Gastrocnemius medialis (tissue), 4 donors: ENCODE results near the gene MEF2A. TPM values are rescaled to one million over a fixed set of nuclear protein-coding genes. Genes with fewer than 3 reads are reported as not detected.

Source experiments
- ATAC-seq, 2 donors: fragments of 150-250 bp; one replicate each; pipeline ENCODE4 v1.9.1; 2016
- DNase-seq, 2 donors: peaks; one replicate each; pipeline ENCODE4 v3.0.0-alpha.2; 2019
- H3K27ac ChIP-seq, 4 donors: fragments of 200-600 bp; sonication (generic); 1 replicate in 1 of 4; 2 replicates in 3 of 4; pipeline ENCODE4 v1.5.1; 2016 to 2018; ENCODE audit warnings: mild to moderate bottlenecking in 2 of 4, moderate library complexity in 1 of 4
- H3K27me3 ChIP-seq, 3 donors: fragments of 200-600 bp; sonication (generic) in 2 of 3; 1 replicate in 1 of 3; 2 replicates in 2 of 3; pipeline versions ENCODE4 v1.5.1 to v1.6.0; 2016 to 2019; ENCODE audit warnings: mild to moderate bottlenecking in 1 of 3, moderate library complexity in 1 of 3
- H3K36me3 ChIP-seq, 2 donors: fragments of 200-600 bp; sonication (generic) in 1 of 2; one replicate each; pipeline ENCODE4 v1.5.1; 2017 to 2018
- H3K4me1 ChIP-seq, 2 donors: fragments of 200-600 bp; sonication (generic) in 1 of 2; one replicate each; pipeline ENCODE4 v1.5.1; 2016 to 2017; ENCODE audit warnings: mild to moderate bottlenecking in 2 of 2
- H3K4me3 ChIP-seq, 4 donors: fragments of 200-600 bp; sonication (generic) in 3 of 4; 1 replicate in 1 of 4; 2 replicates in 3 of 4; pipeline ENCODE4 v1.5.1; 2016 to 2019; ENCODE audit warnings: mild to moderate bottlenecking in 2 of 4
- H3K9me3 ChIP-seq, 3 donors: fragments of 200-600 bp; sonication (generic) in 2 of 3; 1 replicate in 1 of 3; 2 replicates in 2 of 3; pipeline ENCODE4 v1.5.1; 2016 to 2019
- CTCF ChIP-seq, 5 experiments: fragments of 450-650 bp in 3 of 5; fragments of 200-600 bp in 2 of 5; sonication (generic) in 2 of 5; IDR thresholded peaks in 4 of 5; conservative IDR thresholded peaks in 1 of 5; 1 replicate in 4 of 5; 2 replicates in 1 of 5; pipeline ENCODE4 v1.5.1; 2016 to 2019; ENCODE audit warnings: antibody characterized with exemption in 5 of 5, mild to moderate bottlenecking in 3 of 5, moderate library complexity in 3 of 5
- POLR2A ChIP-seq, 2 donors: fragments of 450-650 bp; IDR thresholded peaks; one replicate each; pipeline ENCODE4 v1.6.1; 2017; ENCODE audit warnings: antibody characterized with exemption in 2 of 2, mild to moderate bottlenecking in 2 of 2, moderate library complexity in 2 of 2
- in situ Hi-C, 4 donors: fragments of 200-750 bp; cut with MboI; loops; one replicate each; pipeline versions ENCODE4 v1.15.0 to v1.8.0; 2017; ENCODE audit warnings: low sequenced_read_pairs in 4 of 4
- intact Hi-C: fragments of 100-400 bp; cut with DNase I; formaldehyde crosslinking; loops from one replicate; pipeline ENCODE4 v1.15.1; 2023; ENCODE audit warnings: low total_unique reads
- total RNA-seq, 4 donors: library from RNA; depleted of rRNA; stranded (reverse); fragments of >200 nt; gene quantifications; one replicate each; pipeline versions ENCODE4 v1.1.0 to v1.2.3, GENCODE V29; 2016

Gene MEF2A
- total RNA-seq, 4 donors from 2014 or later: 66.9 to 128 (median 107) TPM

GRCh38 chr15:99706557-99707303, 140.9 kb downstream of the MEF2A start:
- in situ Hi-C loops: loop anchor here in 3 of 4 donors (25.0 kb wide), 2 partner anchors 294 to 419 kb away; no protein-coding TSS in a partner anchor
- Histone ChIP-seq H3K9me3 (no peaks in the 10 kb centered on the region), H3K27me3 (no peaks in the 10 kb centered on the region), H3K27ac (peak overlapping the region; percentile 82 to 90 (median 84)), H3K36me3 (peaks cover 0 to 14% of the 10 kb centered on the region in 2 donors), H3K4me1 (peaks cover 63 to 69% of the 10 kb centered on the region in 2 donors), H3K4me3 (peak overlapping the region in 1 of 4 donors; percentile 3)
- TF ChIP-seq POLR2A (IDR thresholded peaks at IDR 0.05): no peak
- TF ChIP-seq CTCF (IDR thresholded peaks at IDR 0.05 in 4 of 5, conservative IDR thresholded peaks at IDR 0.05 in 1 of 5): no peak
- ATAC-seq: no peak
- no peak for DNase-seq
- intact Hi-C loops: loop anchor here (10.0 kb wide), 1 partner anchor 602 kb away; the partner anchor contains the start of gene SYNM

- Histone ChIP-seq H3K27ac (peak overlapping the region; percentile 82 to 90 (median 84)), H3K27me3 (no peaks in the 10 kb centered on the region), H3K4me1 (peaks cover 68 to 74% of the 10 kb centered on the region in 2 donors), H3K36me3 (peaks cover 0 to 21% of the 10 kb centered on the region in 2 donors), H3K4me3 (peak overlapping the region in 3 of 4 donors; percentile 3 to 32 (median 19)), H3K9me3 (no peaks in the 10 kb centered on the region)
- DNase-seq: no peak
- ATAC-seq: peak; percentile 57 to 68
- intact Hi-C loops (loop anchor here (1.0 to 10.0 kb wide), 3 partner anchors 25 to 603 kb away; partner anchors contain the start of genes LYSMD4, MEF2A and SYNM), in situ Hi-C loops (loop anchor here in 3 of 4 donors (25.0 kb wide), 2 partner anchors 295 to 420 kb away; no protein-coding TSS in a partner anchor)
- TF ChIP-seq CTCF (IDR thresholded peaks at IDR 0.05 in 4 of 5, conservative IDR thresholded peaks at IDR 0.05 in 1 of 5): no peak
- TF ChIP-seq POLR2A (IDR thresholded peaks at IDR 0.05): peak in 1 of 2 donors; percentile 7
These were observed 141.9 kb downstream of the MEF2A start for GRCh38 chr15:99707473-99708270.

- H3K4me3 ChIP-seq: peak overlapping the region in 1 of 4 donors; percentile 19
- peaks cover 61 to 66% of the 10 kb centered on the region in 2 donors for H3K4me1 ChIP-seq
- no peaks in the 10 kb centered on the region for H3K27me3 ChIP-seq
- peak; percentile 87 to 91 for DNase-seq
- peak in 1 of 2 donors; percentile 44 for TF ChIP-seq POLR2A (IDR thresholded peaks at IDR 0.05)
- TF ChIP-seq CTCF (IDR thresholded peaks at IDR 0.05 in 4 of 5, conservative IDR thresholded peaks at IDR 0.05 in 1 of 5): no peak
- in situ Hi-C loops (loop anchor here in 3 of 4 donors (25.0 kb wide), 2 partner anchors 296 to 421 kb away; no protein-coding TSS in a partner anchor), intact Hi-C loops (loop anchor here (1.0 to 10.0 kb wide), 3 partner anchors 24 to 604 kb away; partner anchors contain the start of genes LYSMD4, MEF2A and SYNM)
- peak overlapping the region; percentile 82 to 90 (median 84) for H3K27ac ChIP-seq
- peaks cover 0 to 30% of the 10 kb centered on the region in 2 donors for H3K36me3 ChIP-seq
- peak; percentile 77 to 83 for ATAC-seq
- H3K9me3 ChIP-seq: no peaks in the 10 kb centered on the region
These were observed 142.8 kb downstream of the MEF2A start for GRCh38 chr15:99708563-99708962.

- no peak for DNase-seq
- no peak overlapping the region for H3K4me3 ChIP-seq
- ATAC-seq: no peak
- in situ Hi-C loops: loop anchor here in 3 of 4 donors (25.0 kb wide), 2 partner anchors 297 to 422 kb away; no protein-coding TSS in a partner anchor
- H3K9me3 ChIP-seq: no peaks in the 10 kb centered on the region
- no peaks in the 10 kb centered on the region for H3K27me3 ChIP-seq
- peaks cover 53 to 58% of the 10 kb centered on the region in 2 donors for H3K4me1 ChIP-seq
- intact Hi-C loops: loop anchor here (2.0 to 10.0 kb wide), 2 partner anchors 23 to 605 kb away; partner anchors contain the start of genes LYSMD4 and SYNM
- TF ChIP-seq POLR2A (IDR thresholded peaks at IDR 0.05): no peak
- no peak for TF ChIP-seq CTCF (IDR thresholded peaks at IDR 0.05 in 4 of 5, conservative IDR thresholded peaks at IDR 0.05 in 1 of 5)
- peak overlapping the region; percentile 82 to 90 (median 84) for H3K27ac ChIP-seq
- H3K36me3 ChIP-seq: peaks cover 0 to 32% of the 10 kb centered on the region in 2 donors
These were observed 143.6 kb downstream of the MEF2A start for GRCh38 chr15:99709243-99709986.
